Ovary (tissue), 3 donors: Measurements from ENCODE around the gene GNA12.

Source experiments
- CTCF ChIP-seq, 3 donors: fragments of 450-650 bp in 2 of 3; fragments of 200-600 bp in 1 of 3; IDR thresholded peaks; one replicate each; pipeline versions ENCODE4 v1.5.1 to v1.8.0; 2016 to 2022; ENCODE audit warnings: antibody characterized with exemption in 3 of 3, mild to moderate bottlenecking in 1 of 3
- EP300 ChIP-seq: sonication (generic); formaldehyde crosslinking; IDR thresholded peaks from one replicate; pipeline ENCODE4 v1.6.1; 2017; ENCODE audit warnings: antibody characterized with exemption
- POLR2A ChIP-seq: fragments of 450-650 bp; IDR thresholded peaks from one replicate; pipeline ENCODE4 v1.6.1; 2017; ENCODE audit warnings: antibody characterized with exemption, mild to moderate bottlenecking, moderate library complexity
- donor health status: DM: no; HTN: no; CAD: no.

GRCh38 chr7:2713978-2714377, 130.1 kb downstream of the GNA12 start:
- TF ChIP-seq CTCF (IDR thresholded peaks at IDR 0.05) (no peak), POLR2A (no peak), EP300 (no peak)
